Loucy (cell line): ENCODE measurements around the gene ISLR2.

Experiments
- H2AFZ ChIP-seq: fragments of 200-600 bp; sonication (generic); 2 replicates; pipeline ENCODE4 v1.6.0; 2016; ENCODE audit warnings: antibody characterized with exemption, mild to moderate bottlenecking, low read length, moderate library complexity
- H3F3A ChIP-seq: fragments of 200-600 bp; 2 replicates; pipeline ENCODE4 v1.6.0; 2016; ENCODE audit warnings: antibody characterized with exemption, low read depth, mild to moderate bottlenecking
- H3K27me3 ChIP-seq: fragments of 200-600 bp; sonication (generic); 2 replicates; pipeline ENCODE4 v1.6.1; 2014; ENCODE audit warnings: low read length, mild to moderate bottlenecking; ENCODE audit not compliant: insufficient read depth, poor library complexity, severe bottlenecking
- H3K36me3 ChIP-seq: fragments of 200-600 bp; sonication (generic); 2 replicates; pipeline ENCODE4 v1.6.1; 2016; ENCODE audit warnings: low read length; ENCODE audit not compliant: insufficient read depth
- H3K4me1 ChIP-seq: fragments of 200-600 bp; sonication (generic); 2 replicates; pipeline ENCODE4 v1.5.1; 2014; ENCODE audit warnings: low read length, mild to moderate bottlenecking; ENCODE audit not compliant: insufficient read depth, poor library complexity, severe bottlenecking
- H3K4me2 ChIP-seq: fragments of 200-600 bp; sonication (generic); 2 replicates; pipeline ENCODE4 v1.6.0; 2014; ENCODE audit warnings: antibody characterized with exemption, low read length, low read depth, mild to moderate bottlenecking; ENCODE audit not compliant: poor library complexity, severe bottlenecking
- H3K4me3 ChIP-seq: fragments of 200-600 bp; sonication (generic); 2 replicates; pipeline ENCODE4 v1.5.1; 2014; ENCODE audit warnings: low read length, mild to moderate bottlenecking, mixed read lengths; ENCODE audit not compliant: poor library complexity, severe bottlenecking
- H3K79me2 ChIP-seq: fragments of 200-600 bp; sonication (generic); 2 replicates; pipeline ENCODE4 v1.6.1; 2014; ENCODE audit warnings: low read length; ENCODE audit not compliant: insufficient read depth
- H3K9ac ChIP-seq: fragments of 200-600 bp; sonication (generic); 2 replicates; pipeline ENCODE4 v1.6.0; 2014; ENCODE audit warnings: mild to moderate bottlenecking, low read depth, low read length, moderate library complexity; ENCODE audit not compliant: poor library complexity, severe bottlenecking
- H3K9me2 ChIP-seq: fragments of 200-600 bp; sonication (generic); replicated peaks from 2 replicates; pipeline ENCODE4 v1.6.1; 2016; ENCODE audit warnings: low read depth, low read length, mixed read lengths
- H3K9me3 ChIP-seq: fragments of 200-600 bp; sonication (generic); 2 replicates; pipeline ENCODE4 v1.6.1; 2014; ENCODE audit warnings: mild to moderate bottlenecking, antibody characterized with exemption, low read length, low read depth; ENCODE audit not compliant: insufficient read depth
- H4K20me1 ChIP-seq: fragments of 200-600 bp; sonication (generic); 2 replicates; pipeline ENCODE4 v1.6.0; 2014; ENCODE audit warnings: antibody characterized with exemption, low read length, mild to moderate bottlenecking; ENCODE audit not compliant: insufficient read depth, poor library complexity, severe bottlenecking
- EZH2phosphoT487 ChIP-seq: fragments of 200-600 bp; IDR thresholded peaks from 2 replicates; pipeline ENCODE4 v1.6.1; 2018; ENCODE audit warnings: antibody characterized with exemption, mild to moderate bottlenecking, moderate library complexity, borderline replicate concordance
- TF ChIP-seq, protein P1 (sequence below): fragments of 200-600 bp; sonication (generic); conservative IDR thresholded peaks from 2 replicates; pipeline ENCODE4 v1.5.1; 2014; ENCODE audit warnings: mild to moderate bottlenecking, antibody characterized with exemption, low read length

ISLR2 gene

DNA sequence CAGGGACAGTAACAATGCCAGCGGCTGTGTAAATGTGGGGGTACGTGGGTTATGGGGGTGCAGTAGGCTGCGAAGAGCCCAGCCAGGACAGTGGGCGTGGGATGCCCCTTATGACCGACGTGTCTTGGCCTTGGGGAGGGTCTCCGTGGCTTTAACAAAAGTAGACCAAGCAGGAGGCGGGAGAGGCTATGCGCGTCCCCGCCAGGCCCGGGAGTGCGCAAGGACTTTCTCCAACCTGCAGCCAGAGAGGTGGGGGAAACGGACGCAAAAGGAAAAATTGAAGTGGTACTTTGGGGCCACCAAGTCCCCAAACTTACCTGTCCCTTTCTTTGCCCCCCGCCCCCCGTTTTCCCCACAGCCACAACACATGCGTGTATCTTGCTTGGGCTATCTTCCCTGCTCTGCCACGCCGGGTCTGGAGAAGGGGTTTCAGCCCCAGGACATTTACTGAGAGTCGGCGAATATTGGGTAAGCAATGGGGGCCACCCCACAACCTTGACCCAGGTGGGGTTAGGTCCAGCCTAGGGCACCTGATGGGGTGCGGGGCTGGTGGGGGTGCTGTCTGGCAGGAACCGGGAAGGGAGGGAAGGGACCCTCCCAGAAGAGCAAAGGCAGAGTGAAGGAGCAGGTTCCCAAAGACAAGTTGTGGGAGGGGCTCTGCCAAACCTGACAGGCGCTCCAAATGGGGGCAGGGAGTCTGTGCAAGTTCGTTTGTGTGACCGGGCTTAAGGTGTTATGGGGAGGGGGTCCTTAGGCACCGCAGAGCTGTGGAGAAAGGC is 652 bp downstream of the ISLR2 start:
- H3K4me1 ChIP-seq: peaks cover 4% of the 10 kb centered on the region
- no peak overlapping the region for H3K4me2 ChIP-seq
- no peaks in the 10 kb centered on the region for H3K9me3 ChIP-seq
- H3K9me2 ChIP-seq: no peaks in the 10 kb centered on the region
- H4K20me1 ChIP-seq: no peaks in the 10 kb centered on the region
- H2AFZ ChIP-seq: no peak overlapping the region
- H3K4me3 ChIP-seq: no peak overlapping the region
- H3K79me2 ChIP-seq: no peaks in the 10 kb centered on the region
- H3F3A ChIP-seq: no peaks in the 10 kb centered on the region
- TF ChIP-seq EZH2phosphoT487: no peak
- TF ChIP-seq, protein P1, sequence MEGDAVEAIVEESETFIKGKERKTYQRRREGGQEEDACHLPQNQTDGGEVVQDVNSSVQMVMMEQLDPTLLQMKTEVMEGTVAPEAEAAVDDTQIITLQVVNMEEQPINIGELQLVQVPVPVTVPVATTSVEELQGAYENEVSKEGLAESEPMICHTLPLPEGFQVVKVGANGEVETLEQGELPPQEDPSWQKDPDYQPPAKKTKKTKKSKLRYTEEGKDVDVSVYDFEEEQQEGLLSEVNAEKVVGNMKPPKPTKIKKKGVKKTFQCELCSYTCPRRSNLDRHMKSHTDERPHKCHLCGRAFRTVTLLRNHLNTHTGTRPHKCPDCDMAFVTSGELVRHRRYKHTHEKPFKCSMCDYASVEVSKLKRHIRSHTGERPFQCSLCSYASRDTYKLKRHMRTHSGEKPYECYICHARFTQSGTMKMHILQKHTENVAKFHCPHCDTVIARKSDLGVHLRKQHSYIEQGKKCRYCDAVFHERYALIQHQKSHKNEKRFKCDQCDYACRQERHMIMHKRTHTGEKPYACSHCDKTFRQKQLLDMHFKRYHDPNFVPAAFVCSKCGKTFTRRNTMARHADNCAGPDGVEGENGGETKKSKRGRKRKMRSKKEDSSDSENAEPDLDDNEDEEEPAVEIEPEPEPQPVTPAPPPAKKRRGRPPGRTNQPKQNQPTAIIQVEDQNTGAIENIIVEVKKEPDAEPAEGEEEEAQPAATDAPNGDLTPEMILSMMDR: no peak
- no peaks in the 10 kb centered on the region for H3K27me3 ChIP-seq
- no peak overlapping the region for H3K9ac ChIP-seq
- no peaks in the 10 kb centered on the region for H3K36me3 ChIP-seq

DNA sequence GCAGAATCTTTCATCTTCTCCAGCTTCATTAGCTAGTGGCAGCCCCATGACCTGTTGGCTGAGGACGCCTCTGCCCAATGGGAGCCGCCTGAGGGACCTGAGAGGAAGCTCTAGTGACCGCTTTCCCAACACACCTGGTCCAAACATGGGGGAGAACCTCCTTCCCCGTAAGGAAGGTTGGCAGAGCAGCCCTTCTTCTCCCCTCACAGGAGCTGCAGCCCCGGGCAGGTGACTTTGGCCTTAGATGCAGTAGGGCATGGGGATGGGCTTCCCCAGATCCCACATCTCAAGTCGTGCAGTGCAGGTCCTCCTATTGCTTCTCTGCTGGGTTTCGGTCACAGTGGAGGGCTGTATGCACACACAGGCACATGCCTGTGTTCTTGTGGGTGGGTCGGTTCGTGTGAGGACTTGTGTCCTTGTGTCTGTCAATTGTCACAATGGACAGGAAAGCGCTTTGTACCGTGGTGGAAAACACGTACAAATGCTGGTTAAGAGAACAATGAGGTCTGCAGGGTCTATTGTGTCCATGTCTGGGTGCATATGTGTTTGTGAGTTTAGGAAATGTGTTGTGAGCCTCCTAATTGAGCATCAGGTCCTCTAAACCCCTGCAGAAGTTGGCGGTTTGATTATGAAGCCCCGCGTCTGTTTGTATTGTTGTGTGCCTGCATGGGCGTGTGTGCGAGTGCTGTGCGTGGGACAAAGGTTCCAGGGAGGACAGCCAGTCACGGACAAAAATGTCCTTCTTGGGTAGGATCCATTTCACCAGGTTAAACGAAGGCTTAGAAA is 1.4 kb downstream of the ISLR2 start:
- TF ChIP-seq EZH2phosphoT487: no peak
- TF ChIP-seq, protein P1: no peak
- Histone ChIP-seq H4K20me1 (no peaks in the 10 kb centered on the region), H3K9ac (no peak overlapping the region), H3K9me3 (no peaks in the 10 kb centered on the region), H3K36me3 (no peaks in the 10 kb centered on the region), H3K79me2 (no peaks in the 10 kb centered on the region), H3K4me2 (no peak overlapping the region), H3F3A (no peaks in the 10 kb centered on the region), H3K27me3 (no peaks in the 10 kb centered on the region), H3K4me3 (no peak overlapping the region), H3K9me2 (no peaks in the 10 kb centered on the region), H3K4me1 (peaks cover 8% of the 10 kb centered on the region), H2AFZ (no peak overlapping the region)

DNA sequence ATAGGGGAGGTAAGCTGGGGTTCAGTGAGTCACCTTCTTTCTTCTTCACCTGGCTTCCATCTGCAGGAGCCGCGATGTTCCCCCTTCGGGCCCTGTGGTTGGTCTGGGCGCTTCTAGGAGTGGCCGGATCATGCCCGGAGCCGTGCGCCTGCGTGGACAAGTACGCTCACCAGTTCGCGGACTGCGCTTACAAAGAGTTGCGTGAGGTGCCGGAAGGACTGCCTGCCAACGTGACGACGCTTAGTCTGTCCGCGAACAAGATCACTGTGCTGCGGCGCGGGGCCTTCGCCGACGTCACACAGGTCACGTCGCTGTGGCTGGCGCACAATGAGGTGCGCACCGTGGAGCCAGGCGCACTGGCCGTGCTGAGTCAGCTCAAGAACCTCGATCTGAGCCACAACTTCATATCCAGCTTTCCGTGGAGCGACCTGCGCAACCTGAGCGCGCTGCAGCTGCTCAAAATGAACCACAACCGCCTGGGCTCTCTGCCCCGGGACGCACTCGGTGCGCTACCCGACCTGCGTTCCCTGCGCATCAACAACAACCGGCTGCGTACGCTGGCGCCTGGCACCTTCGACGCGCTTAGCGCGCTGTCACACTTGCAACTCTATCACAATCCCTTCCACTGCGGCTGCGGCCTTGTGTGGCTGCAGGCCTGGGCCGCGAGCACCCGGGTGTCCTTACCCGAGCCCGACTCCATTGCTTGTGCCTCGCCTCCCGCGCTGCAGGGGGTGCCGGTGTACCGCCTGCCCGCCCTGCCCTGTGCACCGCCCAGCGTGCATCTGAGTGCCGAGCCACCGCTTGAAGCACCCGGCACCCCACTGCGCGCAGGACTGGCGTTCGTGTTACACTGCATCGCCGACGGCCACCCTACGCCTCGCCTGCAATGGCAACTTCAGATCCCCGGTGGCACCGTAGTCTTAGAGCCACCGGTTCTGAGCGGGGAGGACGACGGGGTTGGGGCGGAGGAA is 2.6 kb downstream of the ISLR2 start:
- Histone ChIP-seq H3F3A (no peaks in the 10 kb centered on the region), H2AFZ (no peak overlapping the region), H3K27me3 (no peaks in the 10 kb centered on the region), H3K4me1 (peaks cover 17% of the 10 kb centered on the region), H3K4me3 (no peak overlapping the region), H3K4me2 (no peak overlapping the region), H3K36me3 (no peaks in the 10 kb centered on the region), H3K9me3 (no peaks in the 10 kb centered on the region), H4K20me1 (no peaks in the 10 kb centered on the region), H3K9ac (no peak overlapping the region), H3K79me2 (no peaks in the 10 kb centered on the region), H3K9me2 (no peaks in the 10 kb centered on the region)
- TF ChIP-seq EZH2phosphoT487: no peak
- TF ChIP-seq, protein P1: no peak
